ENCODE results near the gene ZNF578. TPM values are rescaled to one million over a fixed set of nuclear protein-coding genes. Genes with fewer than 3 reads are reported as not detected.
A peak's percentile ranks its signal among the peaks of the same experiment; 100 is the strongest.
"Not testable (repeated sequence)": the region's sequence is repeated elsewhere in the genome, so short reads cannot be mapped to it uniquely, and the experiment has no call there.

Gene ZNF578
- total RNA-seq, 1 experiment from 2014 or later, result not detected

GRCh38 chr19:52473655-52474350, 20.4 kb downstream of the ZNF578 start:
- intact Hi-C loops (cut with micrococcal nuclease), result no loop called here
- no peaks in the 10 kb centered on the region for H3K4me1 ChIP-seq (ENCODE audit: insufficient read depth, low read length)
- TF ChIP-seq EZH2phosphoT487 (IDR thresholded peaks at IDR 0.05; ENCODE audit: borderline replicate concordance, low read length) (no peak), EZH2 (IDR thresholded peaks at IDR 0.05; ENCODE audit: low read length, unreplicated experiment) (no peak), CTCF (conservative IDR thresholded peaks at IDR 0.05; ENCODE audit: low read depth, low read length) (no peak)
- H4K20me1 ChIP-seq (ENCODE audit: low read length), result no peaks in the 10 kb centered on the region
- peaks cover 85% of the 10 kb centered on the region for H3K9me3 ChIP-seq (ENCODE audit: low read length)
- no peak overlapping the region for H3K4me2 ChIP-seq (ENCODE audit: low read length)
- H3K9me2 ChIP-seq (replicated peaks; ENCODE audit: low read length), result no peaks in the 10 kb centered on the region
- ChIA-PET CTCF (no interaction called here), POLR2A (ENCODE audit: unreplicated experiment) (no interaction called here)
- no peak overlapping the region for H3K9ac ChIP-seq (ENCODE audit: low read length)
- H3F3A ChIP-seq (ENCODE audit: low read length, unreplicated experiment), result no peaks in the 10 kb centered on the region
- no peaks in the 10 kb centered on the region for H3K79me2 ChIP-seq (ENCODE audit: low read length)
- DNase-seq (peak; percentile 7), ATAC-seq (no peak)
- BruUV-seq (replicated peaks), result no TSS peak
- H3K36me3 ChIP-seq (ENCODE audit: low read depth, low read length), result peaks cover 10% of the 10 kb centered on the region; the same call in 1 of the 2 replicates
- no peak overlapping the region for H3K4me3 ChIP-seq (ENCODE audit: low read length)
- no peak overlapping the region for H3K27ac ChIP-seq (ENCODE audit: low read length)
- no peaks in the 10 kb centered on the region for H3K27me3 ChIP-seq (ENCODE audit: low read length)
- no peak overlapping the region for H2AFZ ChIP-seq (ENCODE audit: low read length)

- Histone ChIP-seq H3F3A (ENCODE audit: low read length, unreplicated experiment) (no peaks in the 10 kb centered on the region), H3K27ac (ENCODE audit: low read length) (no peak overlapping the region), H3K4me3 (ENCODE audit: low read length) (no peak overlapping the region), H3K79me2 (ENCODE audit: low read length) (no peaks in the 10 kb centered on the region), H3K4me2 (ENCODE audit: low read length) (no peak overlapping the region), H2AFZ (ENCODE audit: low read length) (no peak overlapping the region), H4K20me1 (ENCODE audit: low read length) (no peaks in the 10 kb centered on the region), H3K4me1 (ENCODE audit: insufficient read depth, low read length) (no peaks in the 10 kb centered on the region), H3K9me3 (ENCODE audit: low read length) (peaks cover 88% of the 10 kb centered on the region), H3K9me2 (replicated peaks; ENCODE audit: low read length) (no peaks in the 10 kb centered on the region), H3K9ac (ENCODE audit: low read length) (no peak overlapping the region), H3K36me3 (ENCODE audit: low read depth, low read length) (peaks cover 10% of the 10 kb centered on the region; the same call in 1 of the 2 replicates), H3K27me3 (ENCODE audit: low read length) (no peaks in the 10 kb centered on the region)
- CTCF ChIA-PET, result no interaction called here
- intact Hi-C loops (cut with micrococcal nuclease), result no loop called here
- DNase-seq (no peak), ATAC-seq (no peak)
- POLR2A ChIA-PET (ENCODE audit: unreplicated experiment), result no interaction called here
- TF ChIP-seq EZH2 (IDR thresholded peaks at IDR 0.05; ENCODE audit: low read length, unreplicated experiment) (no peak), EZH2phosphoT487 (IDR thresholded peaks at IDR 0.05; ENCODE audit: borderline replicate concordance, low read length) (no peak), CTCF (conservative IDR thresholded peaks at IDR 0.05; ENCODE audit: low read depth, low read length) (no peak)
- BruUV-seq (replicated peaks), result no TSS peak
Observed at GRCh38 chr19:52474351-52475127, 21.2 kb downstream of the ZNF578 start.

- CTCF ChIA-PET; H4K20me1 ChIP-seq (ENCODE audit: low read length); H3F3A ChIP-seq (ENCODE audit: low read length, unreplicated experiment); H3K4me3 ChIP-seq (ENCODE audit: low read length); POLR2A ChIA-PET (ENCODE audit: unreplicated experiment); H3K27me3 ChIP-seq (ENCODE audit: low read length); H3K4me2 ChIP-seq (ENCODE audit: low read length); H3K9ac ChIP-seq (ENCODE audit: low read length); H3K79me2 ChIP-seq (ENCODE audit: low read length); BruUV-seq (replicated peaks); H3K36me3 ChIP-seq (ENCODE audit: low read depth, low read length); DNase-seq; H2AFZ ChIP-seq (ENCODE audit: low read length); H3K9me2 ChIP-seq (replicated peaks; ENCODE audit: low read length); H3K4me1 ChIP-seq (ENCODE audit: insufficient read depth, low read length); intact Hi-C loops (cut with micrococcal nuclease); ATAC-seq; H3K27ac ChIP-seq (ENCODE audit: low read length): not testable (repeated sequence)
- H3K9me3 ChIP-seq (ENCODE audit: low read length), result peaks cover 46% of the 10 kb centered on the region
Observed at GRCh38 chr19:52484111-52484743, 30.9 kb downstream of the ZNF578 start.

GRCh38 chr19:52485064-52485463, 31.7 kb downstream of the ZNF578 start:
- H3F3A ChIP-seq (ENCODE audit: low read length, unreplicated experiment); CTCF ChIA-PET; H4K20me1 ChIP-seq (ENCODE audit: low read length); ATAC-seq; H3K36me3 ChIP-seq (ENCODE audit: low read depth, low read length); H2AFZ ChIP-seq (ENCODE audit: low read length); H3K27me3 ChIP-seq (ENCODE audit: low read length); BruUV-seq (replicated peaks); H3K9ac ChIP-seq (ENCODE audit: low read length); H3K9me2 ChIP-seq (replicated peaks; ENCODE audit: low read length); H3K79me2 ChIP-seq (ENCODE audit: low read length); H3K4me1 ChIP-seq (ENCODE audit: insufficient read depth, low read length); intact Hi-C loops (cut with micrococcal nuclease); H3K4me3 ChIP-seq (ENCODE audit: low read length); POLR2A ChIA-PET (ENCODE audit: unreplicated experiment); DNase-seq; H3K27ac ChIP-seq (ENCODE audit: low read length); H3K4me2 ChIP-seq (ENCODE audit: low read length): not testable (repeated sequence)
- peaks cover 38% of the 10 kb centered on the region for H3K9me3 ChIP-seq (ENCODE audit: low read length)

Data from PC-3 (cell line).